CD14-positive monocyte (primary cell): ENCODE data around the gene ATPAF1. TPM values are rescaled to one million over a fixed set of nuclear protein-coding genes. Genes with fewer than 3 reads are reported as not detected.

Experiments used
- DNase-seq, 3 donors: peaks; one replicate each; pipeline ENCODE4 v3.0.0-alpha.2; 2011 to 2022
- H2AFZ ChIP-seq: 2 replicates; pipeline ENCODE4 v1.6.0; 2012; ENCODE audit warnings: mild to moderate bottlenecking, low read depth, low read length, inconsistent platforms; ENCODE audit not compliant: insufficient read depth, poor library complexity, severe bottlenecking
- H3K27ac ChIP-seq, 2 donors: 1 replicate in 1 of 2; 2 replicates in 1 of 2; pipeline ENCODE4 v1.5.1; 2012 to 2013; ENCODE audit warnings: low read length in 2 of 2, control low read depth in 1 of 2, inconsistent platforms in 1 of 2, low read depth in 1 of 2, mild to moderate bottlenecking in 1 of 2
- H3K27me3 ChIP-seq, 2 donors: one replicate each; pipeline versions ENCODE4 v1.6.0 to v1.6.1; 2011 to 2013; ENCODE audit warnings: low read length in 2 of 2; ENCODE audit not compliant: control insufficient read depth in 2 of 2, insufficient read depth in 2 of 2
- H3K36me3 ChIP-seq, 2 donors: replicated peaks in 1 of 2; 1 replicate in 1 of 2; 2 replicates in 1 of 2; pipeline versions ENCODE4 v1.5.1 to v1.6.1; 2012 to 2013; ENCODE audit warnings: low read length in 2 of 2, control low read depth in 1 of 2, inconsistent platforms in 1 of 2, mild to moderate bottlenecking in 1 of 2; ENCODE audit not compliant: insufficient read depth in 2 of 2, control insufficient read depth in 1 of 2
- H3K4me1 ChIP-seq, 2 donors: 1 replicate in 1 of 2; 2 replicates in 1 of 2; pipeline versions ENCODE4 v1.5.1 to v1.6.1; 2012 to 2013; ENCODE audit warnings: low read length in 2 of 2, control low read depth in 1 of 2, inconsistent platforms in 1 of 2, mild to moderate bottlenecking in 1 of 2, moderate library complexity in 1 of 2; ENCODE audit not compliant: insufficient read depth in 2 of 2, control insufficient read depth in 1 of 2
- H3K4me2 ChIP-seq: replicated peaks from 2 replicates; pipeline ENCODE3; 2012; ENCODE audit warnings: low read length, moderate library complexity, mild to moderate bottlenecking; ENCODE audit not compliant: poor library complexity, severe bottlenecking; ENCODE audit errors: extremely low read depth
- H3K4me3 ChIP-seq, 3 experiments: fragments of 200-600 bp in 1 of 3; sonication (generic) in 1 of 3; replicated peaks in 1 of 3; 1 replicate in 2 of 3; 2 replicates in 1 of 3; pipeline ENCODE4 v1.5.1; 2011 to 2013; ENCODE audit warnings: low read length in 3 of 3, mild to moderate bottlenecking in 3 of 3, control low read depth in 2 of 3, low read depth in 2 of 3, inconsistent platforms in 1 of 3, moderate library complexity in 1 of 3
- H3K79me2 ChIP-seq: 2 replicates; pipeline ENCODE4 v1.6.0; 2012; ENCODE audit warnings: mild to moderate bottlenecking, control low read depth, inconsistent platforms, low read length, moderate library complexity; ENCODE audit not compliant: insufficient read depth
- H3K9ac ChIP-seq: 2 replicates; pipeline ENCODE4 v1.6.0; 2017; ENCODE audit warnings: low read length, mild to moderate bottlenecking; ENCODE audit not compliant: insufficient read depth, poor library complexity, severe bottlenecking
- H3K9me3 ChIP-seq, 2 donors: replicated peaks in 1 of 2; 1 replicate in 1 of 2; 2 replicates in 1 of 2; pipeline versions ENCODE4 v1.5.1 to v1.6.1; 2012 to 2013; ENCODE audit warnings: low read length in 2 of 2, control low read depth in 1 of 2; ENCODE audit not compliant: control insufficient read depth in 1 of 2, insufficient read depth in 1 of 2
- H4K20me1 ChIP-seq: 2 replicates; pipeline ENCODE4 v1.6.0; 2012; ENCODE audit warnings: mild to moderate bottlenecking, low read length, control low read depth, moderate library complexity; ENCODE audit not compliant: insufficient read depth
- H3K27ac Mint-ChIP-seq, 7 donors: one replicate each; pipeline ENCODE4 v1.8.0; 2020; ENCODE audit warnings: mild to moderate bottlenecking in 7 of 7, mixed read lengths in 7 of 7, moderate library complexity in 6 of 7, inconsistent platforms in 2 of 7
- H3K27me3 Mint-ChIP-seq, 3 donors: one replicate each; pipeline ENCODE4 v1.8.0; 2021 to 2022; ENCODE audit warnings: low read depth in 3 of 3, mild to moderate bottlenecking in 3 of 3, mixed read lengths in 3 of 3, moderate library complexity in 3 of 3, inconsistent platforms in 1 of 3
- H3K36me3 Mint-ChIP-seq, 2 donors: one replicate each; pipeline ENCODE4 v1.8.0; 2020; ENCODE audit warnings: mixed read lengths in 2 of 2, inconsistent platforms in 1 of 2, mild to moderate bottlenecking in 1 of 2
- H3K4me1 Mint-ChIP-seq: one replicate; pipeline ENCODE4 v1.8.0; 2020; ENCODE audit warnings: mild to moderate bottlenecking, mixed read lengths
- H3K4me3 Mint-ChIP-seq, 2 donors: one replicate each; pipeline ENCODE4 v1.8.0; 2020; ENCODE audit warnings: mild to moderate bottlenecking in 2 of 2, mixed read lengths in 2 of 2, moderate library complexity in 1 of 2
- H3K9me3 Mint-ChIP-seq, 7 donors: one replicate each; pipeline ENCODE4 v1.8.0; 2020 to 2022; ENCODE audit warnings: mixed read lengths in 7 of 7, mild to moderate bottlenecking in 6 of 7, moderate library complexity in 6 of 7, inconsistent platforms in 2 of 7
- WGBS: methylation state at CpG from one replicate; pipeline ENCODE4 v1.1.5; 2013; ENCODE audit warnings: missing lambda C conversion rate; ENCODE audit not compliant: insufficient coverage; 5-methylcytosine and 5-hydroxymethylcytosine counted together
- intact Hi-C, 2 donors: fragments of 100-400 bp; cut with micrococcal nuclease; formaldehyde crosslinking; loops; one replicate each; pipeline versions ENCODE4 v1.15.0 to v1.15.1; 2023
- polyA plus RNA-seq, 3 donors: library from polyadenylated mRNA; depleted of rRNA in 1 of 3; unstranded in 2 of 3; stranded (reverse) in 1 of 3; fragments of 300-500 nt in 2 of 3; fragments of >200 nt in 1 of 3; fragmentation: Illumina TruSeq in 2 of 3; gene quantifications; 1 replicate in 2 of 3; 2 replicates in 1 of 3; pipeline ENCODE4 v1.2.3, GENCODE V29; 2012 to 2021
- TF ChIP-seq, protein P1 (sequence below): fragments of 200-600 bp; IDR thresholded peaks from one replicate; pipeline ENCODE4 v1.8.0; 2022; ENCODE audit warnings: antibody characterized with exemption, mild to moderate bottlenecking

ATPAF1 gene
- polyA plus RNA-seq, 3 donors, result 16.9 to 45.4 (median 33.4) TPM

DNA sequence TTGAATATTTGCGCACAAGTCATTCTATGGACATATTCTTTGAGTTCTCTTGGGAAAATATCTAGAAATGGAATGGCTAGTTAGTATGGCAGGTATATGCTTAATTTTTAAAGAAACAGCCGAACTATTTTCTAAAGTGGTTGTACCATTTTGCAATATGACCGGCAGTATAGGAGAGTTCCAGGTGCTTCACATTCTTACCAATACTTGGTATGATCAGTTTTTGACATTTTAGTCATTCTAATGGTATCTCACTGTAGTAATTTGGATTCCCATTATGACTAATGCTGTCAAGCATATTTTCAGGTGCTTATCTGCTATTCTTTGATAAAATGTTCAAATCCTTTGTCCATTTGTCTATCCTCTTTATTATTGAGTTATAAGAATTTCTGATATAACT, 20.6 kb downstream of the ATPAF1 start:
- no peak overlapping the region for H3K4me3 ChIP-seq
- H3K4me1 ChIP-seq, result no peaks in the 10 kb centered on the region
- H3K27ac ChIP-seq, result no peak overlapping the region
- no peak overlapping the region for H3K9ac ChIP-seq
- TF ChIP-seq, protein P1, sequence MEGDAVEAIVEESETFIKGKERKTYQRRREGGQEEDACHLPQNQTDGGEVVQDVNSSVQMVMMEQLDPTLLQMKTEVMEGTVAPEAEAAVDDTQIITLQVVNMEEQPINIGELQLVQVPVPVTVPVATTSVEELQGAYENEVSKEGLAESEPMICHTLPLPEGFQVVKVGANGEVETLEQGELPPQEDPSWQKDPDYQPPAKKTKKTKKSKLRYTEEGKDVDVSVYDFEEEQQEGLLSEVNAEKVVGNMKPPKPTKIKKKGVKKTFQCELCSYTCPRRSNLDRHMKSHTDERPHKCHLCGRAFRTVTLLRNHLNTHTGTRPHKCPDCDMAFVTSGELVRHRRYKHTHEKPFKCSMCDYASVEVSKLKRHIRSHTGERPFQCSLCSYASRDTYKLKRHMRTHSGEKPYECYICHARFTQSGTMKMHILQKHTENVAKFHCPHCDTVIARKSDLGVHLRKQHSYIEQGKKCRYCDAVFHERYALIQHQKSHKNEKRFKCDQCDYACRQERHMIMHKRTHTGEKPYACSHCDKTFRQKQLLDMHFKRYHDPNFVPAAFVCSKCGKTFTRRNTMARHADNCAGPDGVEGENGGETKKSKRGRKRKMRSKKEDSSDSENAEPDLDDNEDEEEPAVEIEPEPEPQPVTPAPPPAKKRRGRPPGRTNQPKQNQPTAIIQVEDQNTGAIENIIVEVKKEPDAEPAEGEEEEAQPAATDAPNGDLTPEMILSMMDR, result no peak
- no CpG with 5 or more reads among the region's 3 CpGs for WGBS
- no peaks in the 10 kb centered on the region for H3K79me2 ChIP-seq
- no peaks in the 10 kb centered on the region for H3K27me3 Mint-ChIP-seq
- intact Hi-C loops, result no loop called here
- no peak overlapping the region for H3K4me3 Mint-ChIP-seq
- no peak for DNase-seq
- H3K9me3 Mint-ChIP-seq, result peaks cover 0 to 11% (median 7%) of the 10 kb centered on the region in 7 donors
- H3K27ac Mint-ChIP-seq, result no peak overlapping the region
- peaks cover 41 to 56% of the 10 kb centered on the region in 2 donors for H3K36me3 Mint-ChIP-seq
- no peak overlapping the region for H2AFZ ChIP-seq
- H3K4me2 ChIP-seq, result no peak overlapping the region
- no peaks in the 10 kb centered on the region for H3K4me1 Mint-ChIP-seq
- peaks cover 24 to 57% of the 10 kb centered on the region in 2 donors for H3K36me3 ChIP-seq
- no peaks in the 10 kb centered on the region for H3K27me3 ChIP-seq
- H4K20me1 ChIP-seq, result no peaks in the 10 kb centered on the region
- peaks cover 0 to 9% of the 10 kb centered on the region in 2 donors for H3K9me3 ChIP-seq

DNA sequence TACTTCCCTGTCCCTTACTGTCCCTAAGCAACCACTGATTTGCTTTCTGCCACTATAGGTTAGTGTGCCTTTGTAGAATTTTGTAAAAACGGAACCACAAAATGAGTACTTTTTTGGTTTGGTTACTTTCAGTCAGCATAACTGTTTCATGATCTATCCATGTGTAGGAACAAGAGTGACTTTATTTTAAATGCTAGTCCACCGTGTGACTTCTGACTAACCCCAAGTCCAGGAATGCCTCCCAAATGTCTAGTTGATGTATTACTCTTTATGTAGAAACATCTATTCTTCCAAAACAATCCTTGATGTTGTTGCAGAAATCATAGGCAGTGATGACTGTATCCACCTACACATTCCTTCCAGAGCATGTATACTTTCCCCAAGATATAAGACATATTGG, 21.3 kb downstream of the ATPAF1 start:
- peaks cover 40 to 55% of the 10 kb centered on the region in 2 donors for H3K36me3 Mint-ChIP-seq
- H3K4me1 Mint-ChIP-seq, result no peaks in the 10 kb centered on the region
- Histone ChIP-seq H3K9me3 (peaks cover 0 to 9% of the 10 kb centered on the region in 2 donors), H4K20me1 (no peaks in the 10 kb centered on the region), H3K4me2 (no peak overlapping the region), H2AFZ (no peak overlapping the region), H3K27me3 (no peaks in the 10 kb centered on the region), H3K79me2 (no peaks in the 10 kb centered on the region), H3K36me3 (peaks cover 20 to 59% of the 10 kb centered on the region in 2 donors), H3K27ac (no peak overlapping the region), H3K4me3 (no peak overlapping the region), H3K9ac (no peak overlapping the region), H3K4me1 (no peaks in the 10 kb centered on the region)
- no CpG with 5 or more reads among the region's 2 CpGs for WGBS
- TF ChIP-seq, protein P1, result no peak
- no peak for DNase-seq
- intact Hi-C loops, result no loop called here
- H3K27me3 Mint-ChIP-seq, result no peaks in the 10 kb centered on the region
- H3K9me3 Mint-ChIP-seq, result peaks cover 0 to 11% (median 7%) of the 10 kb centered on the region in 7 donors
- H3K27ac Mint-ChIP-seq, result no peak overlapping the region
- H3K4me3 Mint-ChIP-seq, result no peak overlapping the region
